Breast epithelium (tissue), 4 donors: Measurements from ENCODE around the gene TMEM161B. TPM values are rescaled to one million over a fixed set of nuclear protein-coding genes. Genes with fewer than 3 reads are reported as not detected.
"Not testable (repeated sequence)": the region's sequence is repeated elsewhere in the genome, so short reads cannot be mapped to it uniquely, and the experiment has no call there.

Experiments used
- DNase-seq, 2 donors: peaks; one replicate each; pipeline ENCODE4 v3.0.0-alpha.2; 2019; ENCODE audit warnings: low spot score in 2 of 2
- H3K27ac ChIP-seq, 2 donors: fragments of 200-600 bp; sonication (generic) in 1 of 2; one replicate each; pipeline ENCODE4 v1.5.1; 2016 to 2019; ENCODE audit warnings: mild to moderate bottlenecking in 1 of 2
- H3K27me3 ChIP-seq, 2 donors: fragments of 200-600 bp; sonication (generic) in 1 of 2; one replicate each; pipeline versions ENCODE4 v1.5.1 to v1.6.0; 2017 to 2019; ENCODE audit warnings: control low read depth in 1 of 2, mild to moderate bottlenecking in 1 of 2
- H3K36me3 ChIP-seq: fragments of 200-600 bp; one replicate; pipeline ENCODE4 v1.5.1; 2019
- H3K4me1 ChIP-seq, 2 donors: fragments of 200-600 bp; sonication (generic); one replicate each; pipeline ENCODE4 v1.5.1; 2016 to 2019; ENCODE audit warnings: control low read depth in 1 of 2
- H3K4me3 ChIP-seq, 3 donors: fragments of 200-600 bp; sonication (generic); 1 replicate in 2 of 3; 2 replicates in 1 of 3; pipeline ENCODE4 v1.5.1; 2016 to 2019; ENCODE audit warnings: mild to moderate bottlenecking in 3 of 3, moderate library complexity in 2 of 3
- H3K9me3 ChIP-seq, 2 donors: fragments of 200-600 bp; sonication (generic) in 1 of 2; one replicate each; pipeline ENCODE4 v1.5.1; 2016 to 2019; ENCODE audit warnings: control low read depth in 1 of 2
- CTCF ChIP-seq, 3 donors: fragments of 450-650 bp; IDR thresholded peaks; one replicate each; pipeline ENCODE4 v1.5.1; 2016 to 2017; ENCODE audit warnings: antibody characterized with exemption in 3 of 3, mild to moderate bottlenecking in 3 of 3, moderate library complexity in 3 of 3
- POLR2A ChIP-seq: fragments of 450-650 bp; IDR thresholded peaks from one replicate; pipeline ENCODE4 v1.6.1; 2016; ENCODE audit warnings: antibody characterized with exemption, mild to moderate bottlenecking, moderate library complexity
- POLR2AphosphoS5 ChIP-seq, 3 donors: sonication (generic); formaldehyde crosslinking; IDR thresholded peaks; one replicate each; pipeline ENCODE4 v1.6.1; 2017; ENCODE audit warnings: antibody characterized with exemption in 3 of 3
- intact Hi-C: fragments of 100-400 bp; cut with DNase I; formaldehyde crosslinking; loops from one replicate; pipeline ENCODE4 v1.15.1; 2023; ENCODE audit warnings: low total_unique reads
- total RNA-seq, 3 donors: library from RNA; depleted of rRNA; stranded (reverse); fragments of >200 nt; gene quantifications; one replicate each; pipeline ENCODE4 v1.1.0, GENCODE V29; 2016

TMEM161B gene
- total RNA-seq, 3 donors from 2014 or later = 13.1 to 31.8 (median 28.5) TPM

GRCh38 chr5:88245241-88245892 lies 23.3 kb downstream of the TMEM161B start:
- Histone ChIP-seq H3K27me3 (no peaks in the 10 kb centered on the region), H3K9me3 (no peaks in the 10 kb centered on the region), H3K4me3 (no peak overlapping the region), H3K27ac (no peak overlapping the region), H3K36me3 (no peaks in the 10 kb centered on the region), H3K4me1 (no peaks in the 10 kb centered on the region)
- no peak for DNase-seq
- intact Hi-C loops = loop anchor here (2.0 kb wide), 1 partner anchor 15 kb away; no protein-coding TSS in a partner anchor
- no peak for TF ChIP-seq POLR2AphosphoS5 (IDR thresholded peaks at IDR 0.05)
- no peak for TF ChIP-seq CTCF (IDR thresholded peaks at IDR 0.05)
- no peak for TF ChIP-seq POLR2A

GRCh38 chr5:88244686-88245085 lies 24.0 kb downstream of the TMEM161B start:
- Histone ChIP-seq H3K27me3 (no peaks in the 10 kb centered on the region), H3K27ac (no peak overlapping the region), H3K4me3 (no peak overlapping the region), H3K4me1 (no peaks in the 10 kb centered on the region), H3K9me3 (no peaks in the 10 kb centered on the region), H3K36me3 (no peaks in the 10 kb centered on the region)
- intact Hi-C loops = loop anchor here (2.0 kb wide), 1 partner anchor 16 kb away; no protein-coding TSS in a partner anchor
- TF ChIP-seq POLR2A (no peak), POLR2AphosphoS5 (IDR thresholded peaks at IDR 0.05) (no peak), CTCF (IDR thresholded peaks at IDR 0.05) (no peak)
- no peak for DNase-seq

GRCh38 chr5:88243493-88243892 lies 25.2 kb downstream of the TMEM161B start:
- DNase-seq, H3K9me3 ChIP-seq, H3K27ac ChIP-seq, intact Hi-C loops, H3K4me3 ChIP-seq, H3K4me1 ChIP-seq, H3K36me3 ChIP-seq, H3K27me3 ChIP-seq: not testable (repeated sequence)

- TF ChIP-seq POLR2AphosphoS5 (IDR thresholded peaks at IDR 0.05) (no peak), POLR2A (no peak), CTCF (IDR thresholded peaks at IDR 0.05) (no peak)
- no peak overlapping the region for H3K27ac ChIP-seq
- intact Hi-C loops = no loop called here
Measured at GRCh38 chr5:88238732-88239131, 29.9 kb downstream of the TMEM161B start.

GRCh38 chr5:88236866-88237642 lies 31.6 kb downstream of the TMEM161B start:
- H3K27ac ChIP-seq = no peak overlapping the region
- no peaks in the 10 kb centered on the region for H3K9me3 ChIP-seq
- no peaks in the 10 kb centered on the region for H3K4me1 ChIP-seq
- H3K4me3 ChIP-seq = no peak overlapping the region
- intact Hi-C loops = no loop called here
- no peak for TF ChIP-seq POLR2AphosphoS5 (IDR thresholded peaks at IDR 0.05)
- no peak for TF ChIP-seq CTCF (IDR thresholded peaks at IDR 0.05)
- TF ChIP-seq POLR2A = no peak
- no peak for DNase-seq
- no peaks in the 10 kb centered on the region for H3K36me3 ChIP-seq
- no peaks in the 10 kb centered on the region for H3K27me3 ChIP-seq

More at GRCh38 chr5:88238732-88239131, 29.9 kb downstream of the TMEM161B start:
- Histone ChIP-seq H3K4me3 (no peak overlapping the region), H3K4me1 (no peaks in the 10 kb centered on the region), H3K27me3 (no peaks in the 10 kb centered on the region), H3K9me3 (no peaks in the 10 kb centered on the region), H3K36me3 (no peaks in the 10 kb centered on the region)
- no peak for DNase-seq
